ENCODE data around the gene NCKAP5. TPM values are rescaled to one million over a fixed set of nuclear protein-coding genes. Genes with fewer than 3 reads are reported as not detected.

The NCKAP5 gene
- total RNA-seq, 2 experiments from 2014 or later = not detected

DNA sequence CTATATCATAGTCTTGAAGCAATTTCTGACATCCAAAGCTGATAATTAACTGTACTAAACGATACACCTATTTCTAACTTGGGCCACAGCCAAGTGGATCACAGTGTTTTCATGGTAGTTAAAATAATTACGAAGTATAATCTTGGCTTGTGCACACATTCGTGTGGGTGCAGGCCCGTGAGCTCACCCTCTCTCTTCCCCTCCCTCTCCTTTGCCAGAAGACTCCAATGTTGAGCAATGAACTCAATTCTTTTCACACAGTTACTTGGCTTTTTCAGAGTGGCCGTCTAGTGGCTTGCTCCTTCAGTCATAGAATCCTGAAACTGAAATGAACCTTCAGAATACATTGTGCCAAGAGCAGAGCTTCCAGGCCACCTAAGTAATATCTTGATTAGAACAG lies 178.7 kb downstream of the NCKAP5 start:
- TF ChIP-seq, protein P1, sequence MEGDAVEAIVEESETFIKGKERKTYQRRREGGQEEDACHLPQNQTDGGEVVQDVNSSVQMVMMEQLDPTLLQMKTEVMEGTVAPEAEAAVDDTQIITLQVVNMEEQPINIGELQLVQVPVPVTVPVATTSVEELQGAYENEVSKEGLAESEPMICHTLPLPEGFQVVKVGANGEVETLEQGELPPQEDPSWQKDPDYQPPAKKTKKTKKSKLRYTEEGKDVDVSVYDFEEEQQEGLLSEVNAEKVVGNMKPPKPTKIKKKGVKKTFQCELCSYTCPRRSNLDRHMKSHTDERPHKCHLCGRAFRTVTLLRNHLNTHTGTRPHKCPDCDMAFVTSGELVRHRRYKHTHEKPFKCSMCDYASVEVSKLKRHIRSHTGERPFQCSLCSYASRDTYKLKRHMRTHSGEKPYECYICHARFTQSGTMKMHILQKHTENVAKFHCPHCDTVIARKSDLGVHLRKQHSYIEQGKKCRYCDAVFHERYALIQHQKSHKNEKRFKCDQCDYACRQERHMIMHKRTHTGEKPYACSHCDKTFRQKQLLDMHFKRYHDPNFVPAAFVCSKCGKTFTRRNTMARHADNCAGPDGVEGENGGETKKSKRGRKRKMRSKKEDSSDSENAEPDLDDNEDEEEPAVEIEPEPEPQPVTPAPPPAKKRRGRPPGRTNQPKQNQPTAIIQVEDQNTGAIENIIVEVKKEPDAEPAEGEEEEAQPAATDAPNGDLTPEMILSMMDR (IDR thresholded peaks at IDR 0.05) = no peak
- POLR2A ChIA-PET = no interaction called here
- no peak overlapping the region for H3K4me3 Mint-ChIP-seq
- H3K36me3 Mint-ChIP-seq (ENCODE audit: low read depth) = no peaks in the 10 kb centered on the region
- intact Hi-C loops (cut with micrococcal nuclease) = no loop called here
- CTCF ChIA-PET = no interaction called here
- peaks cover 4% of the 10 kb centered on the region for H3K27me3 Mint-ChIP-seq
- H3K27ac Mint-ChIP-seq = no peak overlapping the region
- H3K9me3 Mint-ChIP-seq = peaks cover 2% of the 10 kb centered on the region
- DNase-seq (no peak), ATAC-seq (no peak)
- no peaks in the 10 kb centered on the region for H3K4me1 Mint-ChIP-seq (ENCODE audit: low read depth)

DNA sequence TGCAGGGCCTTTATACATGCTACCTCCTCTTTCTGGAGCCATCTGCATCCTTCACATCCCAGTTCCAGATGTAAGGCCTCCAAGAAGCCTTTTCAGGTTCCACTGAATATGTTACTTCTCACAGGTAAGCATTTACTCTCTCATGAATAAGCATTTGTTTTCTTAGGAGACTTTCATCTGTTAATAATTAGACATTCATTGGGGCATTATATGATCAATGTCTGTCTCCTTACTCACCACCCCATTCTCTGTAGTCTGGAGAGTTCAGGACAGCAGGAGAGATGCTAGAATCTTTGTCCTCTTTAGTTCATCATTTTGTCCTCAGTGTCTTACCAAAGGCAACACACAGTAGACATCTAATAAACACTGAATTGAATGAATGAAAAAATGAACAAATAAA lies 185.7 kb downstream of the NCKAP5 start:
- TF ChIP-seq, protein P1 (IDR thresholded peaks at IDR 0.05) = no peak
- no peak overlapping the region for H3K27ac Mint-ChIP-seq
- H3K4me1 Mint-ChIP-seq (ENCODE audit: low read depth) = no peaks in the 10 kb centered on the region
- ChIA-PET POLR2A (no interaction called here), CTCF (no interaction called here)
- H3K4me3 Mint-ChIP-seq = no peak overlapping the region
- no peak for DNase-seq
- no peak for ATAC-seq
- H3K9me3 Mint-ChIP-seq = peaks cover 5% of the 10 kb centered on the region
- no peaks in the 10 kb centered on the region for H3K36me3 Mint-ChIP-seq (ENCODE audit: low read depth)
- intact Hi-C loops (cut with micrococcal nuclease) = no loop called here
- no peaks in the 10 kb centered on the region for H3K27me3 Mint-ChIP-seq

DNA sequence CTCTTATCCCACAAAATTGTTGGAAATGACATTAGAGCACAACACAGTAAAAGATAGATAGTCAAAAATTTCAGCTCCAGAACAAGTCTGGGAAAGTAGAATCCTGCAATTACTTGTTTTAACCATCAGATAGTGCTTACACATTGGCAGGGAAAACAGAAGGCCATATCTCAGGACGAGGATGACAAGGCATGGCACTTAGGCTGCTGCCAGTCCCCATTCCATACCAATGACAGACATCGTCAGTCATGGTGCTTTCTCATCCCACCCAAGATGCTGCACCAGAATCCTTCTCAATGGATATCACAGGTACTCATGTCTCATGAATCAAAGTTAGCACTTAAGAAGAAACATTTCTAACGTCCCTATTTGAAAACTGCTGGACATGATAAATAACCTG lies 187.3 kb downstream of the NCKAP5 start:
- TF ChIP-seq, protein P1 (IDR thresholded peaks at IDR 0.05) = no peak
- CTCF ChIA-PET = no interaction called here
- ATAC-seq (no peak), DNase-seq (no peak)
- no peaks in the 10 kb centered on the region for H3K4me1 Mint-ChIP-seq (ENCODE audit: low read depth)
- POLR2A ChIA-PET = no interaction called here
- no peak overlapping the region for H3K27ac Mint-ChIP-seq
- peaks cover 3% of the 10 kb centered on the region for H3K9me3 Mint-ChIP-seq
- H3K4me3 Mint-ChIP-seq = no peak overlapping the region
- no peaks in the 10 kb centered on the region for H3K36me3 Mint-ChIP-seq (ENCODE audit: low read depth)
- intact Hi-C loops (cut with micrococcal nuclease) = no loop called here
- no peaks in the 10 kb centered on the region for H3K27me3 Mint-ChIP-seq

DNA sequence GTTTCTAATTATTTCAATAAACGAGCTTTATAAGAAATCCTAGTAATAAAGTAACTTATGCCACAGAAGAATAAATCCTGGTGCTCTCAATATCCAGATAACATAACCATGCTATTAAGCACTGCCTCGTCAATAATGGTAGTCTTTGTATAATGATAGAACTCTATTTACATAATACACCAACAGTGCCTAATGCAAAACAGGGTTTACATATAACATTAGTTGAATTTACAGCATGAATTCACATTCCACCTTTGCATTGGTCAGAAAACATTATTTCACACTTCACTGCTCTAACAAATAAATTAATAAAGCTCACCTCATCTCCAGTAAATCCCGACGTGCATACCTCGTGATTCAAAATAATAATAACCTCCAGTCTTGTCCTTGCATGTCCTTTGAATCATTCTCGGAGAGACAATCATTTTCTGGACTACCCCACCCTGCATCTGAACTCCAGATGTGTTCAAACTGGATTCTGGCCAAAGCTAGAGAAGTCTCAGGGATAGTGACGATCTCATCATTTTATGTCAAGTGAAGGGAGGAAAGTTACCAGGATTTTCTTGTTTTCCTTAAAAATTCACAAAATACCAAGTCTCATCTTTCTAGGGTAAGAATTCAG lies 189.2 kb downstream of the NCKAP5 start:
- intact Hi-C loops (cut with micrococcal nuclease) = no loop called here
- no peaks in the 10 kb centered on the region for H3K27me3 Mint-ChIP-seq
- no peaks in the 10 kb centered on the region for H3K36me3 Mint-ChIP-seq (ENCODE audit: low read depth)
- no peak overlapping the region for H3K4me3 Mint-ChIP-seq
- H3K4me1 Mint-ChIP-seq (ENCODE audit: low read depth) = no peaks in the 10 kb centered on the region
- POLR2A ChIA-PET = no interaction called here
- no peak overlapping the region for H3K27ac Mint-ChIP-seq
- CTCF ChIA-PET = no interaction called here
- no peak for ATAC-seq
- peaks cover 3% of the 10 kb centered on the region for H3K9me3 Mint-ChIP-seq
- DNase-seq = no peak
- TF ChIP-seq, protein P1 (IDR thresholded peaks at IDR 0.05) = no peak

DNA sequence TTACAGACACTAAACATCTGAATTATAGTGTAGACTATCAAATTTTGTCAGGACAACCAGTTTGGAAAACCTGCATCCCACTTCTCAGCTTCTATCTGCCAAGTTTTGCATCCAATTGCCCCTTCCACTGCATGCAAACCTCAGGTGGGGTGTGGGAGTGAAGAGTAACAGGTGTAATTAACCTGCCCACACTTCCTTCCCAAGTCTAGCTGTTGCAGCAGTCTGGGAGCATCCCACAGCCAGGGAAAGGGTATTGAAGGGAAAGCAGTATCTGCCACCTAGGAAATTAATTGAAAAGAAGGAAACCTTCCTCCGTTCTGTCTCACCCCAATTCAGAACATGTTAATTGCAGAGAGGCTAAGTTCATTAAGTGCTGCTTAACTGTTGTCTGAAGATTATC lies 189.9 kb downstream of the NCKAP5 start:
- POLR2A ChIA-PET = no interaction called here
- CTCF ChIA-PET = no interaction called here
- no peak for ATAC-seq
- intact Hi-C loops (cut with micrococcal nuclease) = no loop called here
- DNase-seq = no peak
- Mint-ChIP-seq H3K27ac (no peak overlapping the region), H3K27me3 (no peaks in the 10 kb centered on the region), H3K36me3 (ENCODE audit: low read depth) (no peaks in the 10 kb centered on the region), H3K4me3 (no peak overlapping the region), H3K4me1 (ENCODE audit: low read depth) (no peaks in the 10 kb centered on the region), H3K9me3 (peaks cover 3% of the 10 kb centered on the region)
- TF ChIP-seq, protein P1 (IDR thresholded peaks at IDR 0.05) = no peak
